Nephron progenitor cell (in vitro differentiated cells): ENCODE data around the gene PTGIS.

Experiments used
- DNase-seq: peaks from one replicate; pipeline ENCODE4 v3.0.0; 2021
- H3K27ac Mint-ChIP-seq: 2 replicates; pipeline ENCODE4 v1.8.0; 2021; ENCODE audit warnings: mild to moderate bottlenecking, moderate library complexity, mixed read lengths
- H3K27me3 Mint-ChIP-seq: 2 replicates; pipeline ENCODE4 v1.8.0; 2021; ENCODE audit warnings: mild to moderate bottlenecking, low read depth, mixed read lengths; ENCODE audit not compliant: poor library complexity
- H3K36me3 Mint-ChIP-seq: 2 replicates; pipeline ENCODE4 v1.8.0; 2021; ENCODE audit warnings: low read depth, mixed read lengths
- H3K4me1 Mint-ChIP-seq: 2 replicates; pipeline ENCODE4 v1.8.0; 2021; ENCODE audit warnings: mixed read lengths
- H3K4me3 Mint-ChIP-seq: 2 replicates; pipeline ENCODE4 v1.8.0; 2021; ENCODE audit warnings: mild to moderate bottlenecking, moderate library complexity, mixed read lengths
- H3K9me3 Mint-ChIP-seq: 2 replicates; pipeline ENCODE4 v1.8.0; 2021; ENCODE audit warnings: mild to moderate bottlenecking, moderate library complexity, mixed read lengths
- CTCF ChIP-seq: fragments of 200-600 bp; sonication (generic); IDR thresholded peaks from 2 replicates; pipeline ENCODE4 v1.5.0; 2021; ENCODE audit warnings: antibody characterized with exemption

PTGIS gene

GRCh38 chr20:49513009-49513408 is 54.9 kb downstream of the PTGIS start:
- no peak for TF ChIP-seq CTCF
- no peak overlapping the region for H3K27ac Mint-ChIP-seq
- no peak for DNase-seq
- peaks cover 12% of the 10 kb centered on the region for H3K36me3 Mint-ChIP-seq
- H3K4me1 Mint-ChIP-seq: peaks cover 23% of the 10 kb centered on the region
- no peak overlapping the region for H3K4me3 Mint-ChIP-seq
- H3K9me3 Mint-ChIP-seq: no peaks in the 10 kb centered on the region
- peaks cover 14% of the 10 kb centered on the region for H3K27me3 Mint-ChIP-seq

GRCh38 chr20:49511788-49512525 is 56.0 kb downstream of the PTGIS start:
- no peak for TF ChIP-seq CTCF
- peaks cover 25% of the 10 kb centered on the region for H3K4me1 Mint-ChIP-seq
- H3K36me3 Mint-ChIP-seq: peaks cover 12% of the 10 kb centered on the region
- no peaks in the 10 kb centered on the region for H3K9me3 Mint-ChIP-seq
- DNase-seq: no peak
- H3K27ac Mint-ChIP-seq: no peak overlapping the region
- no peak overlapping the region for H3K4me3 Mint-ChIP-seq
- H3K27me3 Mint-ChIP-seq: peaks cover 13% of the 10 kb centered on the region

- peaks cover 34% of the 10 kb centered on the region for H3K4me1 Mint-ChIP-seq
- H3K36me3 Mint-ChIP-seq: peaks cover 12% of the 10 kb centered on the region
- H3K9me3 Mint-ChIP-seq: no peaks in the 10 kb centered on the region
- no peak for DNase-seq
- TF ChIP-seq CTCF: no peak
- no peak overlapping the region for H3K27ac Mint-ChIP-seq
- peaks cover 13% of the 10 kb centered on the region for H3K27me3 Mint-ChIP-seq
- H3K4me3 Mint-ChIP-seq: no peak overlapping the region
Observed at GRCh38 chr20:49510562-49511122, 57.3 kb downstream of the PTGIS start.

- peaks cover 12% of the 10 kb centered on the region for H3K36me3 Mint-ChIP-seq
- peak; percentile 48 for TF ChIP-seq CTCF
- H3K27me3 Mint-ChIP-seq: peaks cover 13% of the 10 kb centered on the region
- peaks cover 47% of the 10 kb centered on the region for H3K4me1 Mint-ChIP-seq
- no peaks in the 10 kb centered on the region for H3K9me3 Mint-ChIP-seq
- DNase-seq: peak; percentile 28
- H3K4me3 Mint-ChIP-seq: no peak overlapping the region
- H3K27ac Mint-ChIP-seq: no peak overlapping the region
Observed at GRCh38 chr20:49508435-49509199, 59.3 kb downstream of the PTGIS start.

- no peak overlapping the region for H3K27ac Mint-ChIP-seq
- no peak for TF ChIP-seq CTCF
Observed at GRCh38 chr20:49507741-49508434, 60.0 kb downstream of the PTGIS start.

More at GRCh38 chr20:49507741-49508434, 60.0 kb downstream of the PTGIS start:
- Mint-ChIP-seq H3K9me3 (no peaks in the 10 kb centered on the region), H3K27me3 (peaks cover 8% of the 10 kb centered on the region), H3K4me3 (no peak overlapping the region), H3K36me3 (peaks cover 12% of the 10 kb centered on the region), H3K4me1 (peaks cover 52% of the 10 kb centered on the region)
- DNase-seq: no peak
